ENCODE measurements around the gene HNRNPC.

The HNRNPC gene

DNA sequence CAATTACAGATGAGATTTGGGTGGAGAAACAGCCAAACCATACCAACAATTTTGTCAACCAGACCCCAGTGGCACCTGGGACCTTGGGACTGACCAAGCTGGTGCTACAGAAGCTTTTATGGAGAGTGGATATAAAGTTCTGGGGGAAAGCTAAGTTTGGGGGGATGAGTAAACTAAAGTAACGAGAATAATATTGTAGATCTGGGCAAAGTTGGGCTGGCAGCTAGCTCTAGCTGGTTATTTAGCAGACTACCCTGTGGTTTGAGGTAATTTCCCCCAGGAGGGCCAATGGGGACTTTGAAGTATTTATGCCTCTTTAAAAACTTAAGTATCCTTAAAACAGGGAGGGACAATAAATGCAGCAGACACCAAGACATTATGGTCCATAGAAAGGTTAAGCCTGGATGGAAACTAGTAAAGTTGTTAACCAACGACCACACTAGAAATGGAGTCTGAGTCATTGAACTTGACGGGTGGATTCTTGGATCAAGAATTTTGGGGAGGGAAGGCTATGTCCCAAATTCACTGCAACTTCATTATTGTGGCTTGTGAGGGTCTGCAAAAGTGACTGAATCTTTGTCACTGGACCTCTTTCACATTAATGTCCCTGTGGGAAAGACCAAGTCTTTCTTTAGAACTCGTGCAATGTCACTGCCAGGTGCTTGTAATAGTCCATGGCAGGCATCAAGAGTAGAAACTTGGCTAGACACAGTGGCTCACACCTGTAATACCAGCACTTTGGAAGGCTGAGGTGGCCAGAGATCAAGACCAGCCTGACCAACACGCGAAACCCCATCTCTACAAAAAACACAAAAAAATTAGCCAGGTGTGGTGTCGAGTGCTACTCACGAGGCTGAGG lies 64.8 kb downstream of the HNRNPC start:
- TF ChIP-seq, protein P1, sequence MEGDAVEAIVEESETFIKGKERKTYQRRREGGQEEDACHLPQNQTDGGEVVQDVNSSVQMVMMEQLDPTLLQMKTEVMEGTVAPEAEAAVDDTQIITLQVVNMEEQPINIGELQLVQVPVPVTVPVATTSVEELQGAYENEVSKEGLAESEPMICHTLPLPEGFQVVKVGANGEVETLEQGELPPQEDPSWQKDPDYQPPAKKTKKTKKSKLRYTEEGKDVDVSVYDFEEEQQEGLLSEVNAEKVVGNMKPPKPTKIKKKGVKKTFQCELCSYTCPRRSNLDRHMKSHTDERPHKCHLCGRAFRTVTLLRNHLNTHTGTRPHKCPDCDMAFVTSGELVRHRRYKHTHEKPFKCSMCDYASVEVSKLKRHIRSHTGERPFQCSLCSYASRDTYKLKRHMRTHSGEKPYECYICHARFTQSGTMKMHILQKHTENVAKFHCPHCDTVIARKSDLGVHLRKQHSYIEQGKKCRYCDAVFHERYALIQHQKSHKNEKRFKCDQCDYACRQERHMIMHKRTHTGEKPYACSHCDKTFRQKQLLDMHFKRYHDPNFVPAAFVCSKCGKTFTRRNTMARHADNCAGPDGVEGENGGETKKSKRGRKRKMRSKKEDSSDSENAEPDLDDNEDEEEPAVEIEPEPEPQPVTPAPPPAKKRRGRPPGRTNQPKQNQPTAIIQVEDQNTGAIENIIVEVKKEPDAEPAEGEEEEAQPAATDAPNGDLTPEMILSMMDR (IDR thresholded peaks at IDR 0.05; ENCODE audit: poor library complexity, severe bottlenecking) = no peak
- Histone ChIP-seq H3K36me3 (ENCODE audit: low read depth) (peaks cover 45% of the 10 kb centered on the region), H3K27ac (ENCODE audit: poor library complexity, severe bottlenecking) (no peak overlapping the region), H3K4me1 (ENCODE audit: insufficient read depth, poor library complexity, severe bottlenecking) (no peaks in the 10 kb centered on the region), H3K9me3 (ENCODE audit: severe bottlenecking) (no peaks in the 10 kb centered on the region), H3K4me3 (ENCODE audit: severe bottlenecking) (no peak overlapping the region), H3K27me3 (ENCODE audit: insufficient read depth, poor library complexity, severe bottlenecking) (no peaks in the 10 kb centered on the region)
- DNase-seq (ENCODE audit: low spot score) (no peak), ATAC-seq (ENCODE audit: low read depth) (no peak)

DNA sequence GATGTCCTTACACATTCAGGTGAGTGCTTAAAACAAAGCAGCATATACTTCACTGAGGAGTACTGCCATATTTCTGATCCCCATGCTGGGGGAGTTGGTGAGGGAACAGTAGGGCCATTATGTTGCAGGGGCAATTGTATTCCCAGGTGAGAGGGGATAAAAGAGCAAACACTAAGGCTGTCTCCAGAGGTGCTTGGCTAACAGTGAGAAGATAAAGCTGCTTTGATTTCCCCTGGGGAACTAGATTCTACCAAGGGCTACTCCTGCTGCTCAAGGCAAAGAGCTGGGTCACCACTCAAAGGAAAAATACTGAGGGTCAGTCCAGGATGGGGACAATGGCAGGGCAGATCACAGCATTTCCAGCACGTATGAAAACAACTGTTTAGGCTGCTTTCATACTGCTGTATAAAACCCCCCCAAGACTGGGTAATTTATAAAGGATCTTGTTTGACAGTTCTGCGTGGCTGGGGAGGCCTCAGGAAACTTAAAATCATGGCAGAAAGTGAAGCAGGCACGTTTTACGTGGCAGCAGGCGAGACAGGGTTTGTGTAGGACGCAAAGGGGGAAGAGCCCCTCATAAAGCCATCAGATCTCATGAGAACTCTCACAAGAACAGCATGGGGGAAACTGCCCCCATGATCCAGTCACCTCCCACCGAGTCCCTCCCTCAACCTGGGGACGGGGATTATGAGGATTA lies 65.6 kb downstream of the HNRNPC start:
- Histone ChIP-seq H3K36me3 (ENCODE audit: low read depth) (peaks cover 37% of the 10 kb centered on the region), H3K4me3 (ENCODE audit: severe bottlenecking) (no peak overlapping the region), H3K4me1 (ENCODE audit: insufficient read depth, poor library complexity, severe bottlenecking) (no peaks in the 10 kb centered on the region), H3K9me3 (ENCODE audit: severe bottlenecking) (no peaks in the 10 kb centered on the region), H3K27me3 (ENCODE audit: insufficient read depth, poor library complexity, severe bottlenecking) (no peaks in the 10 kb centered on the region), H3K27ac (ENCODE audit: poor library complexity, severe bottlenecking) (no peak overlapping the region)
- TF ChIP-seq, protein P1 (IDR thresholded peaks at IDR 0.05; ENCODE audit: poor library complexity, severe bottlenecking) = no peak
- DNase-seq (ENCODE audit: low spot score) (no peak), ATAC-seq (ENCODE audit: low read depth) (peak; percentile 2; the same call in 1 of the 3 replicates)

DNA sequence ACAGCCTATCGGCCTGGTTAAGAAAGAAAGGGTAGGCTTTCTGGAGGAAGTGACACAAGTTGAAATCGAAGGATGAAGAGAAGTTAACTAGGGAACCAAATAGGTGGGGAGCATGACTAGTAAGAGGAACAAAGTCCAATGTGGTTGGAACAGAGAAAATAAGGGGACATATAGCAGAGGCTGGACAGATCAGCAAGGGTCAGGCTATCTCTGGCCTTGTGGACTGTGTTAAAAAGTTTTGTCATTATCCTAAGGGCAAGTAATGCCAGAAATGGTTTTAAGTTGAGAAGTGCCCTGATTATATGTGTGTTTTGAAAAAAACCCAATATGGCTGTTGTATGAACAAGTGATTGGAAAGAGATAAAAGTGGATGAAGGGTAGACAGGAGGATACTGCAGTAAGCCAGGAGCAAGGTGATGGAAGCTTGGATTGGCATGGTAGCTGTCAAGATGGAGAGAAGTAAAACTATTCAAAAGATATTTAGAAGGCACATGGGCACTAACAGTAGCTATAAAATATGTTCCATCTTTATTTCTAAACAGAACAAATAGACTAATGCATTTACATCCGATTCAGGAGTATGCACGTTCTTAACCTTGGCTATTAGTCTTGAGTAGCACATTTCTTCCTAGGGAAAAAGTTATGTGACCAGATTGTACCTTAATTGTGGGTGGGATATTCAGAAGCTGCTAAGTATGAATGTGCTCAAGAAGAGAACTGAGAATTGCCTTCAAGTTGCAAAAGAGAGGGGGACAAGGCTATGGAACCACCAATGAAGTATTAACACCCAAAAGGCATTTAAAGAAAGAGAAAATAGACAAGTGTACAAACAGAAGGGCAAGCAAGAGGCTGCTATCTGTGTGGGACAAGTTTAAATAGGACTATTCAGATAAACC lies 66.5 kb downstream of the HNRNPC start:
- Histone ChIP-seq H3K27me3 (ENCODE audit: insufficient read depth, poor library complexity, severe bottlenecking) (no peaks in the 10 kb centered on the region), H3K27ac (ENCODE audit: poor library complexity, severe bottlenecking) (no peak overlapping the region), H3K4me3 (ENCODE audit: severe bottlenecking) (no peak overlapping the region), H3K4me1 (ENCODE audit: insufficient read depth, poor library complexity, severe bottlenecking) (no peaks in the 10 kb centered on the region), H3K9me3 (ENCODE audit: severe bottlenecking) (no peaks in the 10 kb centered on the region), H3K36me3 (ENCODE audit: low read depth) (peaks cover 28% of the 10 kb centered on the region)
- no peak for DNase-seq (ENCODE audit: low spot score)
- no peak for ATAC-seq (ENCODE audit: low read depth)
- TF ChIP-seq, protein P1 (IDR thresholded peaks at IDR 0.05; ENCODE audit: poor library complexity, severe bottlenecking) = no peak

DNA sequence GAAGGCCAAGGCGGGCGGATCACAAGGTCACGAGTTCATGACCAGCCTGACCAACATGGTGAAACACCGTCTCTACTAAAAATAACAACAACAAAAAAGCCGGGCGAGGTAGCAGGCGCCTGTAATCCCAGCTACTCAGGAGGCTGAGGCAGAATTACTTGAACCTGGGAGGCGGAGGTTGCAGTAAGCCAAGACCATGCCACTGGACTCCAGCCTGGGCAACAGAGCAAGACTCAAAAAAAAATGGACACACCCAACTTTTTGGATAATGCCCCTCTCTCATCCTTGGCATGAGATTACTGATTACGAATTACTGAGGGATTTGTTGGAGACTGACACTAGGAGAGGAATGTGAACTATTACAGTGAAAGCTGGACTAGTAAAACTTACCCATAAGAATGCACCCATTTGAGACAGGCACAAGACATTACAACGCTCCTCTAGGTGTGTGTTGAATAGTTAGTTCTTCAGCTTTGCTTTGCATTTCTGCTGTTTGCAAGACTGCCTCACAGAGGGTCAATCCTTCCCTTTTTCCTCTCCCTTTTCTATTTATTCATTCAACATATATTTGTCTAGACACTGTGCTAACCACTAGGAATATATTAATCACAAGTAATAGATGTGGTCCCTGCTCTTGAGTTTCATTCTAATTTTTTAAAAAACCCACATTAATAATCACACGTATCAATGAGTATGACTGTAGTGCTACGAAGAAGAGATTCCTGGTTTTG lies 67.3 kb downstream of the HNRNPC start:
- ATAC-seq (ENCODE audit: low read depth) = peak; percentile 5; the same call in 1 of the 3 replicates
- no peak for DNase-seq (ENCODE audit: low spot score)
- TF ChIP-seq, protein P1 (IDR thresholded peaks at IDR 0.05; ENCODE audit: poor library complexity, severe bottlenecking) = no peak
- Histone ChIP-seq H3K36me3 (ENCODE audit: low read depth) (peaks cover 20% of the 10 kb centered on the region), H3K27ac (ENCODE audit: poor library complexity, severe bottlenecking) (no peak overlapping the region), H3K4me3 (ENCODE audit: severe bottlenecking) (no peak overlapping the region), H3K9me3 (ENCODE audit: severe bottlenecking) (no peaks in the 10 kb centered on the region), H3K4me1 (ENCODE audit: insufficient read depth, poor library complexity, severe bottlenecking) (no peaks in the 10 kb centered on the region), H3K27me3 (ENCODE audit: insufficient read depth, poor library complexity, severe bottlenecking) (no peaks in the 10 kb centered on the region)

Data from RWPE2 (cell line).